HepG2 (cell line): ENCODE measurements around the gene ZCCHC10. TPM values are rescaled to one million over a fixed set of nuclear protein-coding genes. Genes with fewer than 3 reads are reported as not detected.
"Not testable (repeated sequence)": the region's sequence is repeated elsewhere in the genome, so short reads cannot be mapped to it uniquely, and the experiment has no call there.

Experiments used
- ATAC-seq: fragments of 200-7000 bp; cut with Tn5 transposase; 3 replicates; pipeline ENCODE4 v1.9.1; 2020; ENCODE audit warnings: mild to moderate bottlenecking, moderate library complexity
- BruUV-seq: library from RNA; stranded (reverse); fragments of 400-500 nt; replicated peaks from 2 replicates; lab custom pipeline; 2021; lab: Mats Ljungman, UMichigan
- CTCF ChIA-PET: fragments of 300-600 bp; formaldehyde crosslinking; extraction: SDS; loops from one replicate; lab custom pipeline; 2021; ENCODE audit warnings: low total read pairs, inconsistent platforms, low intra/inter-chr PET ratio; lab: Yijun Ruan, JAX
- POLR2A ChIA-PET: fragments of 350-600 bp; sonication (Branson Sonifier 250); formaldehyde crosslinking; loops from one replicate; lab custom pipeline; 2020; ENCODE audit warnings: antibody characterized with exemption, inconsistent platforms; lab: Yijun Ruan, JAX
- DNase-seq: peaks from one replicate; pipeline ENCODE4 v3.0.0-alpha.2; 2015; ENCODE audit warnings: low spot score
- FAIRE-seq: peaks from 3 replicates; lab custom pipeline; 2011; peaks lifted over from hg19 to GRCh38; lab: Jason Lieb, UNC
- H2AFZ ChIP-seq: one replicate; pipeline ENCODE4 v1.6.1; 2011; ENCODE audit warnings: low read length, inconsistent platforms
- H3K27ac ChIP-seq: fragments of 300-600 bp; 3 replicates; pipeline ENCODE4 v1.8.0; 2011; ENCODE audit warnings: mixed run types, mild to moderate bottlenecking, mixed read lengths, low read length, inconsistent platforms; ENCODE audit not compliant: insufficient read depth; ENCODE audit errors: extremely low read length
- H3K27me3 ChIP-seq, 2 experiments: fragments of 200-600 bp in 1 of 2; 2 replicates in 1 of 2; 3 replicates in 1 of 2; pipeline versions ENCODE4 v1.6.0 to v1.8.0; 2011; ENCODE audit warnings: low read length in 2 of 2, mild to moderate bottlenecking in 2 of 2, moderate library complexity in 2 of 2, inconsistent platforms in 1 of 2; ENCODE audit not compliant: insufficient read depth in 2 of 2, control insufficient read depth in 1 of 2
- H3K36me3 ChIP-seq, 2 experiments: fragments of 200-600 bp in 1 of 2; replicated peaks in 1 of 2; 2 replicates in 1 of 2; 3 replicates in 1 of 2; pipeline versions ENCODE4 v1.5.1 to v1.8.0; 2011; ENCODE audit warnings: low read length in 2 of 2, inconsistent platforms in 1 of 2; ENCODE audit not compliant: insufficient read depth in 2 of 2, control insufficient read depth in 1 of 2
- H3K4me1 ChIP-seq: 2 replicates; pipeline ENCODE4 v1.5.1; 2012; ENCODE audit warnings: low read length, inconsistent platforms; ENCODE audit not compliant: insufficient read depth
- H3K4me2 ChIP-seq: 2 replicates; pipeline ENCODE4 v1.6.0; 2011; ENCODE audit warnings: low read depth, low read length, inconsistent platforms
- H3K4me3 ChIP-seq, 3 experiments: fragments of 200-600 bp in 1 of 3; sonication (generic), shearing (Covaris generic) in 1 of 3; replicated peaks in 1 of 3; 2 replicates each; pipeline ENCODE4 v1.5.1; 2011 to 2016; ENCODE audit warnings: low read length in 3 of 3, inconsistent platforms in 2 of 3, low read depth in 2 of 3, mild to moderate bottlenecking in 2 of 3, control low read depth in 1 of 3, mixed read lengths in 1 of 3; ENCODE audit not compliant: insufficient read depth in 1 of 3
- H3K79me2 ChIP-seq: one replicate; pipeline ENCODE4 v1.6.1; 2011; ENCODE audit warnings: low read length, inconsistent platforms; ENCODE audit not compliant: insufficient read depth
- H3K9ac ChIP-seq: 2 replicates; pipeline ENCODE4 v1.6.0; 2011; ENCODE audit warnings: mild to moderate bottlenecking, low read depth, low read length, inconsistent platforms; ENCODE audit not compliant: insufficient read depth
- H3K9me3 ChIP-seq: 2 replicates; pipeline ENCODE4 v1.5.1; 2012; ENCODE audit warnings: mild to moderate bottlenecking, low read length
- H4K20me1 ChIP-seq: 2 replicates; pipeline ENCODE4 v1.6.0; 2011; ENCODE audit warnings: inconsistent platforms, mild to moderate bottlenecking, low read length, moderate library complexity; ENCODE audit not compliant: insufficient read depth
- HMGA1 ChIP-seq: sonication (generic); formaldehyde crosslinking; conservative IDR thresholded peaks from 2 replicates; pipeline ENCODE4 v1.4.0; 2020; ENCODE audit warnings: missing genetic modification reagents
- KLF13 ChIP-seq: sonication (generic); formaldehyde crosslinking; IDR thresholded peaks from 2 replicates; pipeline ENCODE4 v1.4.0; 2020; ENCODE audit warnings: mild to moderate bottlenecking, missing genetic modification reagents
- NFE2L2 ChIP-seq: fragments of 150-350 bp; IDR thresholded peaks from 2 replicates; pipeline ENCODE4 v1.6.1; 2014; ENCODE audit warnings: low read length
- PATZ1 ChIP-seq: sonication (generic); formaldehyde crosslinking; IDR thresholded peaks from 2 replicates; pipeline ENCODE4 v1.4.0; 2020; ENCODE audit warnings: missing genetic modification reagents
- SMAD1 ChIP-seq: sonication (generic); formaldehyde crosslinking; IDR thresholded peaks from 2 replicates; pipeline ENCODE4 v1.4.0; 2020; ENCODE audit warnings: missing genetic modification reagents, low read depth, mild to moderate bottlenecking, borderline replicate concordance
- TBP ChIP-seq: sonication (generic); formaldehyde crosslinking; IDR thresholded peaks from 2 replicates; pipeline ENCODE4 v1.5.0; 2020; ENCODE audit warnings: missing genetic modification reagents
- ZFYVE20 ChIP-seq: sonication (generic); formaldehyde crosslinking; IDR thresholded peaks from 2 replicates; pipeline ENCODE4 v1.8.0; 2023; ENCODE audit warnings: low read depth, mild to moderate bottlenecking, moderate library complexity, missing genetic modification reagents, borderline replicate concordance
- ZNF205 ChIP-seq: IDR thresholded peaks from 2 replicates; pipeline ENCODE4 v1.6.1; 2018; ENCODE audit warnings: missing biosample characterization, missing genetic modification reagents
- ZNF770 ChIP-seq: sonication (generic); formaldehyde crosslinking; IDR thresholded peaks from 2 replicates; pipeline ENCODE4 v1.5.0; 2020; ENCODE audit warnings: mild to moderate bottlenecking, missing genetic modification reagents
- ZNF792 ChIP-seq: IDR thresholded peaks from 2 replicates; pipeline ENCODE4 v1.6.1; 2016
- WGBS: methylation state at CpG from one replicate; pipeline ENCODE4 v1.1.6; 2017; ENCODE audit warnings: low lambda C conversion rate; 5-methylcytosine and 5-hydroxymethylcytosine counted together
- in situ Hi-C: cut with HindIII; loops from 2 replicates; pipeline ENCODE4 v1.10.0; 2017; ENCODE audit warnings: low pct_unique_long_range_greater_than_20kb; ENCODE audit not compliant: extremely low pct_ligation_motif_present
- intact Hi-C: fragments of 100-400 bp; cut with micrococcal nuclease; formaldehyde crosslinking; loops from one replicate; pipeline ENCODE4 v1.10.0; 2022; ENCODE audit not compliant: unreplicated experiment
- polyA plus RNA-seq, 8 experiments: library from polyadenylated mRNA; depleted of rRNA in 3 of 8; stranded (reverse) in 7 of 8; unstranded in 1 of 8; fragments of >200 nt; fragmentation: Illumina TruSeq in 4 of 8; extraction: Trizol in 4 of 8; gene quantifications; 2 replicates each; pipeline versions ENCODE4 v1.2.1 to v1.2.3, GENCODE V29; 2011 to 2016; ENCODE audit warnings: low read depth in 4 of 8, missing spikeins in 1 of 8, mixed read lengths in 1 of 8; ENCODE audit not compliant: insufficient read depth in 1 of 8
- total RNA-seq, 5 experiments: library from RNA; depleted of rRNA; stranded (reverse); fragments of >200 nt; fragmentation: Illumina TruSeq; extraction: Trizol; gene quantifications; 2 replicates each; pipeline ENCODE4 v1.2.3, GENCODE V29; 2016; ENCODE audit warnings: low read depth in 1 of 5

The ZCCHC10 gene
- total and polyA plus RNA-seq, 2 of the 13 experiments (the other 11 are each of a cell fraction or from before 2014, with no cell fraction given) = 40.7 to 48.2 TPM

GRCh38 chr5:132987531-132988408 lies 38.6 kb downstream of the ZCCHC10 start (continued):
- TF ChIP-seq HMGA1 (CRISPR knock-in tag) = no peak
- no peak for TF ChIP-seq KLF13 (CRISPR knock-in tag)
- TF ChIP-seq ZNF770 = peak; percentile 69
- no peak for TF ChIP-seq PATZ1 (CRISPR knock-in tag)
- TF ChIP-seq SMAD1 (CRISPR knock-in tag) = no peak
- peak; percentile 76; the same call in 1 of the 2 replicates for TF ChIP-seq ZNF205 (CRISPR knock-in tag)
- TF ChIP-seq ZNF792 (CRISPR knock-in tag) = no peak
- no peak for TF ChIP-seq ZFYVE20
- TF ChIP-seq NFE2L2 = no peak
- TF ChIP-seq TBP (CRISPR knock-in tag) = no peak

GRCh38 chr5:132982971-132983370 lies 43.4 kb downstream of the ZCCHC10 start:
- CTCF ChIA-PET, ATAC-seq, H3K36me3 ChIP-seq, H3K27ac ChIP-seq, H3K4me2 ChIP-seq, DNase-seq, H4K20me1 ChIP-seq, H2AFZ ChIP-seq, in situ Hi-C loops, BruUV-seq, H3K27me3 ChIP-seq, H3K9ac ChIP-seq, POLR2A ChIA-PET, H3K4me3 ChIP-seq, H3K9me3 ChIP-seq, intact Hi-C loops, FAIRE-seq, H3K4me1 ChIP-seq, H3K79me2 ChIP-seq: not testable (repeated sequence)
- 97% methylated on average over 17 of the region's 30 CpGs for WGBS
